ENCODE measurements around the gene CNPY3.
A peak's percentile ranks its signal among the peaks of the same experiment; 100 is the strongest.

GRCh38 chr6:42978839-42979522, 49.7 kb downstream of the CNPY3 start, which contains the start of gene PEX6:
- peak in 1 of 3 experiments; percentile 1 for TF ChIP-seq CTCF (optimal IDR thresholded peaks at IDR 0.05 in 1 of 3, IDR thresholded peaks at IDR 0.05 in 1 of 3, conservative IDR thresholded peaks at IDR 0.05 in 1 of 3; ENCODE audit: extremely low read depth in 1 of 3, insufficient read depth in 2 of 3, low read length in 3 of 3)
- TF ChIP-seq EZH2 (IDR thresholded peaks at IDR 0.05; ENCODE audit: low read length), result no peak

Data from keratinocyte (primary cell).